GM19328 (cell line): Measurements from ENCODE around the gene PLA2G15.

Experiments
- ATAC-seq: cut with Tn5 transposase; IDR thresholded peaks from one replicate; pipeline ENCODE4 v1.9.1; 2021; ENCODE audit warnings: mild to moderate bottlenecking, moderate library complexity; ENCODE audit not compliant: unreplicated experiment

Gene PLA2G15

GRCh38 chr16:68251832-68252231 lies 6.7 kb downstream of the PLA2G15 start:
- ATAC-seq: no peak

- ATAC-seq: no peak
These were observed 7.2 kb downstream of the PLA2G15 start for GRCh38 chr16:68252383-68252782.

GRCh38 chr16:68253721-68254120 lies 8.5 kb downstream of the PLA2G15 start:
- ATAC-seq: no peak

- no peak for ATAC-seq
These were observed 10.5 kb downstream of the PLA2G15 start for GRCh38 chr16:68255712-68256111.

GRCh38 chr16:68257251-68257905 lies 12.2 kb downstream of the PLA2G15 start:
- no peak for ATAC-seq

- no peak for ATAC-seq
These were observed 13.0 kb downstream of the PLA2G15 start for GRCh38 chr16:68257906-68258800.

GRCh38 chr16:68259007-68259825 lies 14.0 kb downstream of the PLA2G15 start:
- ATAC-seq: no peak

- peak; percentile 6 for ATAC-seq
These were observed 18.5 kb downstream of the PLA2G15 start for GRCh38 chr16:68263559-68264127.

- peak; percentile 52 for ATAC-seq
These were observed 19.2 kb downstream of the PLA2G15 start, which contains the start of gene SLC7A6 for GRCh38 chr16:68264128-68265077. TSS of gene SLC7A6 (plus strand) at chr16:68264526. CDS start at chr16:68274727, 10,201 bp downstream.

- no peak for ATAC-seq
These were observed 20.1 kb downstream of the PLA2G15 start for GRCh38 chr16:68265078-68265920.

GRCh38 chr16:68267612-68268405 lies 22.6 kb downstream of the PLA2G15 start:
- no peak for ATAC-seq

GRCh38 chr16:68269793-68270192 lies 24.6 kb downstream of the PLA2G15 start:
- no peak for ATAC-seq

GRCh38 chr16:68270353-68270752 lies 25.2 kb downstream of the PLA2G15 start:
- no peak for ATAC-seq

GRCh38 chr16:68272507-68273209 lies 27.5 kb downstream of the PLA2G15 start:
- no peak for ATAC-seq

GRCh38 chr16:68273459-68273858 lies 28.3 kb downstream of the PLA2G15 start:
- ATAC-seq: no peak

- ATAC-seq: no peak
These were observed 28.7 kb downstream of the PLA2G15 start for GRCh38 chr16:68273896-68274295.

GRCh38 chr16:68274441-68274840 lies 29.3 kb downstream of the PLA2G15 start:
- no peak for ATAC-seq
